UCSD-AML1 (cell line): ENCODE data around the gene LRP5.
"Not testable (repeated sequence)": the region's sequence is repeated elsewhere in the genome, so short reads cannot be mapped to it uniquely, and the experiment has no call there.

ENCODE experiments used
- DNase-seq: peaks from one replicate; lab custom pipeline; 2025; ENCODE audit not compliant: unreplicated experiment; lab: John Stamatoyannopoulos, UW

Gene LRP5

DNA sequence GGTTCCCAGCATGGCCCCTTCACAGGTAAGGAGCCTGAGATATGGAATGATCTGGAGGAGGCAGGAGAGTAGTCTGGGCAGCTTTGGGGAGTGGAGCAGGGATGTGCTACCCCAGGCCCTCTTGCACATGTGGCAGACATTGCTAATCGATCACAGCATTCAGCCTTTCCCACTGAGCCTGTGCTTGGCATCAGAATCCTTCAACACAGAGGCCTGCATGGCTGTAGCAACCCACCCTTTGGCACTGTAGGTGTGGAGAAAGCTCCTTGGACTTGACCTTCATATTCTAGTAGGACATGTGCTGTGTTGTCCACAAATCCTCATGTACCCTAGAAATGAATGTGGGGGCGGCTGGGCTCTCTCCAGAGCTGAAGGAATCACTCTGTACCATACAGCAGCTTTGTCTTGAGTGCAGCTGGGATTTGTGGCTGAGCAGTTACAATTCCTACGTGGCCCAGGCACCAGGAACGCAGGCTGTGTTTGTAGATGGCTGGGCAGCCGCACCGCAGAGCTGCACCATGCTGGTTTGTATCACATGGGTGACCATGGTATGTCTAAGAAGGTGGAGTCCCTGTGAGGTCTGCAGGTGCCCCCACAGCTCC, 126.4 kb downstream of the LRP5 start:
- DNase-seq: no peak

DNA sequence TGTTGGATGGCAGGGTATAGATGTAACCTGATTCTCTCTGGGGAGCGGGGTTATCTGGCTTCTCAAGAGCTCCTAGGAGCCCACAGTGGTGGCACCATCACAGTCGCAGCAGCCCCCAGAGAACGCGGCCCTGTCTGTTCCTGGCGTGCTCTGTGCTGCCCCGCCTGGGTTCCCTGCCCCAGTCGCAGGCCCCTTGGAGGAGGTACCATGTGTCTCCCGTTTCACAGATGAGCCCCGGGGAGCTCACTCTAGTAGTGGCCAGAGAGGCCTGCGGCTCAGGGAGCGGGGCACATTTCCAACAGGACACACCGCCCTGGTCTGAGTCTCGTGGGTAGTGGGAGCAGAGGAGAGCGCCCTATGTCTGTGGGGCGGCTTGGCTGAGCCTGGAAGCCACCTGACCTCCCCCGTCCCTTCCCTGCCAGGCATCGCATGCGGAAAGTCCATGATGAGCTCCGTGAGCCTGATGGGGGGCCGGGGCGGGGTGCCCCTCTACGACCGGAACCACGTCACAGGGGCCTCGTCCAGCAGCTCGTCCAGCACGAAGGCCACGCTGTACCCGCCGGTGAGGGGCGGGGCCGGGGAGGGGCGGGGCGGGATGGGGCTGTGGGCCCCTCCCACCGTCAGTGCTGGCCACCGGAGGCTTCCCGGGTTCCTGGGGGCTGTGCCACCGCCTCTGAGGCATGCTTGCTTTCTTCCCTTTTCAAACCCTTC, 127.1 kb downstream of the LRP5 start:
- DNase-seq: no peak

DNA sequence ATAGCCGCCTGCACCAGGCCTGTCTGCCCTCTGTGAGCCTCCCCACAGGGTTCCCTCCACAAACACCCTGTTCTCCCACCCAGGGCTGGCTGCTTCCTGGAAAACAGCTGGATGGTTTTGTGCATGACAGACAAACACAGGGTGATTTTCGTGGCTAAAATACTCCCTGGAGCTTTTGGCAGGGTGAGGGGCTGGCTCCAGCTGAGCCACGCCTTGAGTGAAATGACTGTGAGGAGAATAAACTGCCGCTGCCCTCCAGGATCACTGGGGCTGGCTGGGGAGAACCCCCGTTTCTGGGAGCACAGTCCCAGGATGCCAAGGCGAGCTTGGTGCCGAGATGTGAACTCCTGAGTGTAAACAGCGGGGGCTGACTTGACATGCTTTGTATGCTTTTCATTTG, 127.8 kb downstream of the LRP5 start:
- DNase-seq: no peak

DNA sequence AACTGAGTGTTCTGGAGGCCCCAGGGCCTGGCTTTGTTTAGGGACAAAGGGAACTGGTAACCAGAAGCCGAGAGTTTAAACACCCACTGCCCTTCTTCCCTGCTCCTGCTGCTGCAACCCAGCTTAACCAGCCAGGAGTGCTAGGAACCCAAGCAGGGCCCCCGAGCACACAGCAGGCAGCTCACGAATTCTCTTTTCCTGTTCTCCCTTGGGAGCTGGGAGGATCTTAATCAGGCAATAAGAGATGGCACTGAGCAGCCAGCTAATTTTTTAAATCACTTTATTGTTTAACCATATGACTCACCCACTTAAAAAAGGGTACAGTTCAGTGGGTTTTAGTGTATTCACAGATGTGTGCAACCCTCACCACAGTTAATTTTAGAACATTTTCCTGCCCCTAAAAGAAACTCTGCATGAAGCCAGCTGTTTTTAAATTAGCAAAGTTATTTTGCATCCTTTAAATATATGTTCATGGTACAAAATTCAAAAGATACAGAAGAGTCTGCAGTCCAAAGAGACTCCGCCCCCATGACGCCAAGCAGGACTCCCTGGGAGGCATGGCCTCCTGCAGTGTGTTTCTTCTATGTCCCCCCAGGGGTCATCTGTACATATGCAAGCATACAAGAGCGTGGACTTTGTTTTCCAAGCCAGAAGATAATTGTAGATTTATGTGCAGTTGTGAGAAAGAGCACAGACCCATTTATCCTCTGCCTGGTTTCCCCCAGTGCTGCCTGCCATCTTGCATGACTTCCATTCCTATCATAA, 129.3 kb downstream of the LRP5 start:
- no peak for DNase-seq

DNA sequence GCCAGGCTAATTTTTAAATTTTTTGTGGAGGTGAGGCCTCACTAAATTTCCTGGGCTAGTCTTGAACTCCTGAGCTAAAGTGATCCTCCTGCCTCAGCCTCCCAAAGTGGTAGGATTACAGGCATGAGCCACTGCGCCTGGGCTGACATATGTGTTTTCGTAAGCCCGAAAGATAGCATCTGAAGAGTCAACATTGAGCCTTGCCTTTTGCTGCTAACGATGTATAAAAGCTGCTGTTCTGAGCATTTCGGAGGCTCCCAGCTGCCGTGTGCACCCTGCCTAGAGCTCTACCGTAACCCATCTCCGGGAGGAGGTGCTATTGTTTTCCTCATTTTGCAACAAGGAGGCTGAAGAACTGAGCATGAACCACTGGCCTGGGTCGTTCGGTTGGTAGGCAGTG, 130.0 kb downstream of the LRP5 start:
- DNase-seq: no peak

DNA sequence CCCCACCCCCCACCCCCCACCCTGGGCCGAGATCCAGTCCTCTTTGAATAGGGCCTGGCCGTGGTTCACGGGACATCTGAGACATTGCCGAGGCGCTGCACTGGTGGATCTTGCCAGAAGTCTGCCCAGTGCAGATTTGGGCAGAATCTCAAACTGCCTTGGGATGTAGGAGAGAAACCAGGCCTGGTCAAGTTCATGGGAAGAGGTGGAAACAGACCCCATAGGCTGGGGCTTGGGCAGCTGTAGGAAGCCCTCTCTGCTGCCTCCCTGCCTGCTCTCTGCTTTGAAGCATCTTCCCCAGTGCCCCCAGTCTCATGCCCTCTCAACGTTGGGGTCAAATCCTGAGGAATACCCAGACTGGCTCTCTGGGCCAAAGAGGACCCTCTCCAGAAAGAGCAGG, 132.2 kb downstream of the LRP5 start:
- DNase-seq: no peak

DNA sequence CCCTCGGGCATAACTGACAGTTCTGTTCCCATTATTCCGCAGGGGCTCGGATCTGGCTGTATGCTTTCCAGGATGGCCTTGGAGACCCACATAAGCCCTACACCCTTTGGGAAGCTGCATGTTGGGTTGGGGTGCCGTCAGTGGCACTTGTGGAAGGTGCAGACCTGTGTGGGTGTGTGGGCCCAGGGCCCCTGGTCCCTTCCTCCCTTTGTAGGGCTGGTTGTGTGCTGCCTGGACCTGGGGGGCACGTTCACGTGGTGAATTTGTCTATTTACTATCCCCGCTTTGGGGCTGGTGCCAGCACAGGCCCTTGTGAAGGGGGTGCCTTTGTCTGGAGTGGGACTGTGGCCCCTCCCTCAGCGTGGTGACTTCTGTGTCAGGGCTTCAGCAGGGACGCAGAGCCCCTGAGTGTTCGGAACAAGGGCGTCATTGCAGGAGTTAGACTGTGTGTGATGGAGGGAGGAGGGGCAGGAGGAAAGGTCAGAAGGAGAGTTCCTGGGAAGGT, 133.2 kb downstream of the LRP5 start:
- DNase-seq: no peak

DNA sequence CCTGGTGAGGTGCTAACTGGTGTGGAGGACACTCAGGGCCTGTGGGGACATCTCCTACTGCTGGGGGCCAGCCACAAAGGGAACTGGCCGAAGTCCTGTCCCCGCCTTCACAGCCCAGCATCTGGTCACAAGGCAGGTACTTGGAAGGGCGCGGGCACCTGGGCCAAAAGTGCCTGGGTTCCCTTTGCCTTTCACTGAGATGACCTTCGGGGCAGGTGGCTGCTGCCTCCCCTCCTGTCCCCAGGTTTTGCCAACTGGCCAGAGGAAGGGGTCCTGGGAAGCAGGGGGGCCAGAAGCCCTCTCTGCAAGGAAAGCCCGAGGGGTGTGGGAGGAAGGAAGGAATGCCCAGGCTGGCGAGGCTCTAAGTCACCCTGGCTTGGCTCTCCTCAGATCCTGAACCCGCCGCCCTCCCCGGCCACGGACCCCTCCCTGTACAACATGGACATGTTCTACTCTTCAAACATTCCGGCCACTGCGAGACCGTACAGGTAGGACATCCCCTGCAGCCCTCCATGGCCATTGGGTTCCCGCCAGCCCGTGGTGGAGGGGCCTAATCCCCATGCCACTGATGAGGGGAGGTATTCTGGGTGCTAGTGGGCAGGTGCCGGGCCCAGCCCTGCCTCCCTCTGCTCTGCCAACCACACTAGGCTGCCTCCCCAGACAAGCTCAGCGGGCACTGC, 133.8 kb downstream of the LRP5 start:
- no peak for DNase-seq

DNA sequence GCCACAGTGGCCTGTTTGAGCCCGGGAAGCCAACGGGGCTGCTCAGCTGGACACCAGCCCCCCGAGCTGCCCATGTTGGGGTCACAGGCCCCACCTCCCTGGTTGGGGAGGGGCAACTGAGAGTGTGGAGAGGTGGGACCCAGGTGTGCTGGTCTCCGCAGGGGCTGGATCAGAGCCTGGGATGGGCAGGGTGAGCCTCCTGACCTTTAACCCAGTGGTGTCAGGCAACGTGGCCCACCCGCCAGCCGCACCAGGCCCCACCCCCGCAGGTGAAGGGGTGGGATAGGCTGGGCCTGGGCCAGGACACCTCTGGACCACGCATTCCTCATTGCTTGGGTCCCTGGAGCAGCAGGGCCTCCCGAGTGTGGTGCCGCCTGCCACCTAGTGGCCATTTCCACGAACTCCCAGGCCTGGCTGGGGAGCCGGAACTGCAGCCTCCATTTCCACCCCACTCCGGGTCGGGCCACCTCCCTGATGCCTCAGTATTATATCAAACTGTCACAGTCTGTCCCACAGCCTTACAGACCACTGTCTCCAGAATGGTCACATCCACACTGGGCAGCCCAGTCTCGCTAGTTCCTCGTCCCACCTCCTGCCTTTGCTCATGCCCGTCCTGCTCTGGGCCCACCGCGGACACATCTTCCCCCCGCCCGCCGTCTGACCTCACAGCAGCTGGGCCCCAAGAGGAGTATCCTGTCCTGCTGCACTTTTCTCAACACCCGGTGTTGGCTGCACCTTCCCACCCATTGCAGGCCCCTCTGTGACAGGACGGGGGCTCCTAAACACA, 134.8 kb downstream of the LRP5 start:
- DNase-seq: peak; percentile 67

DNA sequence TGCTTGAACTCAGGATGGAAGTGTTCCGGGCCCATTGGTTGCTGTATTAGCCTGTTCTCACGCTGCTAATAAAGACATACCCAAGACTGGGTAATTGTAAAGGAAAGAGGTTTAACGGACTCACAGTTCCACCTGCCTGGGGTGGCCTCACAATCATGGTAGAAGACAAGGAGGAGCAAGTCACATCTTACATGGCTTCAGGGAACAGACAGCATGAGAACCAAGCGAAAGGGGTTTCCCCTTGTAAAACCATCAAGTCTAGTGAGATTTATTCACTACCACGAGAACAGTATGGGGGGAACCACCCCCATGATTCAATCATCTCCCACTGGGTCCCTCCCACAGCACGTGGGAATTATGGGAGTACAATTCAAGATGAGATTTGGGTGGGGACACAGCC, 135.5 kb downstream of the LRP5 start:
- DNase-seq: not testable (repeated sequence)

DNA sequence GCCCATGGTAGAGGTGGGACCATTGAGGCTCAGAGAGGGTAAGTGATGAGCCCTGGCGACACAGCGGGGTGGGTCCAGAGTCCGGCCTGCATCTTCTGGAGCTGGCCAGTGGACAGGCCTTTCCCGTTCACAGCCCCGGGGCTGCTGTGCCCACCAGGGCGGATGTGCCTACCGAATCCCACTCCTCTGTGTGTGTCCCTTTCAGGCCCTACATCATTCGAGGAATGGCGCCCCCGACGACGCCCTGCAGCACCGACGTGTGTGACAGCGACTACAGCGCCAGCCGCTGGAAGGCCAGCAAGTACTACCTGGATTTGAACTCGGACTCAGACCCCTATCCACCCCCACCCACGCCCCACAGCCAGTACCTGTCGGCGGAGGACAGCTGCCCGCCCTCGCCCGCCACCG, 136.2 kb downstream of the LRP5 start:
- no peak for DNase-seq

DNA sequence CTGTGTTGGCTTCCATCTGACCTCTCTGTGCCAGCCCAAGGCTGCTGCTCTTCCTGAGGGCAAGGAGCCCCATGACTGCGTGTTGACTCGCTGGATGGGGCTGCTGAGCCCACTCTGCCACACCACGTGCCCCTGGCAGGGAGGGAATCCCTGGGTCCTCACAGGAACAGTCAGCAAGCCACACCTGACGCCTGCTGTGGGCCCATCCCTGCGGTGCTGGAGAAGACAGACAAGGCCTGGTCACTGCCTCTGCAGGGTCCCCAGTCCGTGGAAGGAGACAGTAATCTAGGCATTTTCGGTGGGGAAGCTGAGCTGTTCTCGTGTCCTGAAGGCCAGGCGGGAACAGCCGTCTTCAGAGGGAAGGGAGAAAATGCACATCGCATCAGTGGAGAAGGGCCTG, 137.6 kb downstream of the LRP5 start:
- DNase-seq: no peak

DNA sequence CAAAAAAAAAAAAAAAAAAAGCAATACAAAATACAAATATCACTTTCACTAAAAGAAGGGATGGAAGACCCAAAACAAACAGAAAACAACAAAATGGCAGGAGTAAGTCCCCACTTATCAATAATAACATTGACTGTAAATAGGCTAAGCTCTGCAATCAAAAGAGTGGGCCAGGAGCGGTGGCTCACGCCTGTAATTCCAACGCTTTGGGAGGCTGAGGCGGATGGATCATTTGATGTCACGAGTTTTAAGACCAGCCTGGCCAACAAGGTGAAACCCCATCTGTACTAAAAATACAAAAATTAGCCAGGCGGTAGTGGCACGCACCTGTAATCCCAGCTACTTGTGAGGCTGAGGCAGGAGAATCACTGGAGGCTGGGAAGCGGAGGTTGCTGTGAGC, 138.3 kb downstream of the LRP5 start:
- DNase-seq: no peak

DNA sequence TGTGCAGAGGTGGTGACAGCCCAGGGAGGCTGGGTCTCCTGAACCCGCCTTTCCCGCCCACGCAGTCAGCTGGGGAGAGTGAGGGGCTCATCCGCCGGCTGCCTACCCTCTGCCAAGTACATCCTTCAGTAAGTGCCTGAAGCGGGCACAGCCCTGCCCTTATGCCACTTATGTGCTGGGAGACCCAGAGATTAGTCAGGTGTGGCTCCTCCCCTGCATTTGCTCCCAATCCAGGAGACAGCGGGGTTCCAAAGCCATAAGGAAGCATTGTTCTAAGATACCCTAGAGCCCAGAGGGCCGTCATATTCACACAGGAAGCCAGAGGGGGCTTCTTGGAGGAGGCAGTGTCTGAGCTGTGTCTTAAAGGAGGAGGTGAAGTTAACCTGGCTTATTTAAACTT, 142.4 kb downstream of the LRP5 start:
- no peak for DNase-seq

DNA sequence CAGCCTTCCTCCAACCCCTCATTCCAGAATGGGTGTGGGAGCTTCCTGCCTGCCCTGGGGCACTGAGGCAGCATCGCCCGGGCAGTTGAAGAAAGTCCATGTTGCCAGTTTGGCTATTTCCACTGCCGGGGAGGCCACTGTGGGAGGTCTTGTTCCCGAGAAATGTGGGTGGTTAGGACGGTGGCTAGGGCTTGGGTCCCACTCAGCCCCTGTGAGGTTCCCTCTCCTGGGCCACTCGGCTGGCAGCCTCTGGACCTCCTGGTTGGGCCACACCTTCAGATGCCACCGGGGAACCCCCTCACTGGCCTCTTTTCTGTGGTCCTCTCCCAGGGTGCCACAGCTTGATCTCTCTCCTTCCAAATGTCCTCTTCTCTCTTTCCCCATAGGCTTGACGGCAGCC, 143.1 kb downstream of the LRP5 start:
- no peak for DNase-seq

DNA sequence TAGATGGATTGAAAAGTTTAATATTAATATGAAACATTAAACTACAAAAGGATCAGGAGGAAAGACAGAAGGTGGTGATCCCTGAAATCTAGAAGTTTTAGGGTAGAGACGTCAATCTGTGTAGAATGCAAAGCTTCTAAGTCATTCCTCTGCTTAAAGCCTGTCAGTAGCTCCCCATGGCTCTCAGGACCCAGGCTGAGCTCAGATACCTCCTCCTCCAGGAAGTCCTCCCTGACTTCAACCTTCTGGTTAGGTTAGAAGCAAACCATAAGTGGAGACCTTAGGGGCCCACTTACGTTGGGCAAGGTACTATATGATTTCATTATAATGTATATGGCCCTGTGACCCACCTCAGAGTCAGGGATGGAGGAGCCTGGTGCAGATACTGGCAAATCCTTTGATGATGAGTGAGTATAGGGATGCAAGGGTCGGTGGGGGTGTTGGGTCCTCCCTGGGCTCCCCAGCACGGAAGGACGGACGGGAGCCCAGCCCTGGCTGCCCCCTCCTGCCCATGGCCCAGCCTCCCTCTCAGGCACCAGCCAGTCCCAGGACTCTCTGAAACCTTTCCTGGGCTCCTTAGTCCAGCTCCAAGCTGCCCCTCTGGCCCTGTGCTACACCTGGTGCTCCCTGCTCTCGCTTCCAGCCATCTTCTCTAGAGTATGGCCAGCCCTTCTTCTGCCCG, 145.0 kb downstream of the LRP5 start:
- DNase-seq: no peak

DNA sequence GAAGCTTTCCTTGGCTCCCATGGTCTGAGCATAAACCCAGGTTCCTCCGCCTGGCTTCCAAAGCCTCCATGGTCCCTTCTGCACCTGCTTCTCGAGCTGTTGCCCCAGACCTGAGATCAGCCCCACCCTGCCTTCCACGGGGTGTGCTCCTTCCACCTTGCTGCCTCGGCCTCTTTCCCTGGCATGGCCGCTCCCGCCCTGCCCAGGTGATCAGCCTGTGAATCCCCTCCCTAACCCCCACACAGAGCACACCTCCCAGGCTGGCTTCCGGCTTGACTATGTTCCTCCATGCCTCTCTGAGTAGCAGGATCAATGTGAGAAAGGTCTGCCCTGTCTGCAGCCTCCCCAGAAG, 145.5 kb downstream of the LRP5 start:
- DNase-seq: no peak

DNA sequence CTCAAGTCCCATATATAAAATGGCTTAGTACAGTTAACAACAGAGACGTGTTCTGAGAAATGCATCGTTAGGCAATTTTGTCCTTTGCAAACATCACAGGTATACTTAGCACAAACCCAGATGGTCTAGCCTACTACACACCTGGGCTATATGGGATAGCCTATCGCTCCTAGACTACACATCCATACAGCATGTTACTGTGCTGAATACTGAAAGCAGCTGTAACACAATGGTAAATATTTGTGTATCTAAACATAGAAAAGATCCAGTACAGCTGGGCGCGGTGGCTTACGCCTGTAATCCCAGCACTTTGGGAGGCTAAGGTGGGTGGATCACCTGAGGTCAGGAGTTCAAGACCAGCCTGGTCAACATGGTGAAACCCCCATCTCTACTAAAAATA, 145.9 kb downstream of the LRP5 start:
- DNase-seq: not testable (repeated sequence)

DNA sequence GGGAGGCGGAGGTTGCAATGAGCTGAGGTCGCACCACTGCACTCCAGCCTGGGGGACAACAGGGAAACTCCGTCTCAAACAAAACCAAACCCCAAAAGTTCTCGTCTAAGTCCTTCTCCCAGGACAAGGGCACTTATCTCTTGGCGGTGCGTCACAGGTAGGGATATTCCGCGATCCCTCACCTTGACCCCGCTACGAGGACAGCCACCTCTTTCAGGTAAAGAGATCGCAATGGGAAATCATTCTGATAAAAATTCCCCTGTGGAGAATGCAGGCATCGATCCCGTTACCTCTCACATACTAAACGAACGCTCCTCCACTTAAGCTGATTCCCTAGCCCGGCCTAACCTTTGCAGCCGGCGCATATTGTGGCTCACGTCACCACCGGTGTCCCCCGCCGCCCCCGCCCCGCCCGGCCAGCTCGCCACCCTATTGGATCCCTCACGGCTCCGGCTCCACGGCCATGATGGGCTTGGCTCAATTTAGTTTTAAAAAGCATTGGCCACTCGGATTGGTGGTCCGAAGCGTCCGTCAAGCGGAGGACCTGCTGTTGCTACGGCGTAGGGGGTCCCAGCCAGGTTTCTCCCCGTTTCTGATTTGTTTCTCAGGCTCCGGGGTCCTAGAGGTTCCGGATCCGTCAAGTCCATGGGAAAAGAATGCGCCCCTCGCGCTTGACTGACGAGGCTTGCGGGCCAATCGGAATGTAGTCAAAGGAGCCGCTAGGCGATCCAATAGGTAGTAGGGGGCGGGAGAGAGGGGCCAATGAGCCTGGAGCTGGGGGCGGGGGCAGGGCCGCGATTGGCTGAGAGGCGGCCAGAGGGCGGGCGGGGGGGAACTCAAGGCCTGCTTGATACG, 147.7 kb downstream of the LRP5 start:
- peak; percentile 99 for DNase-seq
